Stomach (tissue), 19 donors: ENCODE data around the gene ELOF1. TPM values are rescaled to one million over a fixed set of nuclear protein-coding genes. Genes with fewer than 3 reads are reported as not detected.
"Not testable (repeated sequence)": the region's sequence is repeated elsewhere in the genome, so short reads cannot be mapped to it uniquely, and the experiment has no call there.

Experiments used
- DNase-seq, 2 donors: peaks; one replicate each; pipeline versions ENCODE4 v3.0.0 to v3.0.0-alpha.2; 2013 to 2019
- H3K27ac ChIP-seq, 5 donors: fragments of 200-600 bp in 4 of 5; sonication (generic) in 4 of 5; one replicate each; pipeline ENCODE4 v1.5.1; 2013 to 2019; ENCODE audit warnings: mild to moderate bottlenecking in 1 of 5, moderate library complexity in 1 of 5
- H3K27me3 ChIP-seq, 3 donors: fragments of 200-600 bp; sonication (generic); one replicate each; pipeline ENCODE4 v1.5.1; 2017 to 2019; ENCODE audit warnings: mixed run types in 1 of 3
- H3K36me3 ChIP-seq, 4 donors: fragments of 200-600 bp; sonication (generic); 1 replicate in 3 of 4; 2 replicates in 1 of 4; pipeline ENCODE4 v1.5.1; 2016 to 2019
- H3K4me1 ChIP-seq, 4 donors: fragments of 200-600 bp; sonication (generic); one replicate each; pipeline ENCODE4 v1.5.1; 2016 to 2019
- H3K4me3 ChIP-seq, 4 donors: fragments of 200-600 bp; sonication (generic) in 3 of 4; one replicate each; pipeline ENCODE4 v1.5.1; 2016 to 2019; ENCODE audit warnings: mild to moderate bottlenecking in 1 of 4
- H3K9me3 ChIP-seq, 4 donors: fragments of 200-600 bp; sonication (generic); one replicate each; pipeline ENCODE4 v1.5.1; 2016 to 2019
- CTCF ChIP-seq, 7 experiments: fragments of 450-650 bp in 4 of 7; fragments of 200-600 bp in 3 of 7; sonication (generic) in 3 of 7; IDR thresholded peaks; one replicate each; pipeline ENCODE4 v1.5.1; 2016 to 2019; ENCODE audit warnings: antibody characterized with exemption in 7 of 7, control low read depth in 2 of 7, mild to moderate bottlenecking in 1 of 7
- EP300 ChIP-seq: sonication (generic); formaldehyde crosslinking; IDR thresholded peaks from one replicate; pipeline ENCODE4 v1.6.1; 2017; ENCODE audit warnings: antibody characterized with exemption
- POLR2A ChIP-seq, 4 donors: fragments of 450-650 bp; IDR thresholded peaks; one replicate each; pipeline ENCODE4 v1.6.1; 2016; ENCODE audit warnings: antibody characterized with exemption in 4 of 4, control low read depth in 2 of 4, mild to moderate bottlenecking in 1 of 4, moderate library complexity in 1 of 4
- POLR2AphosphoS5 ChIP-seq, 3 donors: sonication (generic); formaldehyde crosslinking; IDR thresholded peaks; one replicate each; pipeline ENCODE4 v1.6.1; 2016; ENCODE audit warnings: antibody characterized with exemption in 3 of 3
- WGBS, 5 donors: extraction: QIAGEN DNeasy Blood & Tissue Kit in 3 of 5; methylation state at CpG; one replicate each; pipeline versions ENCODE4 v1.1.5 to v1.1.7; 2013 to 2018; 5-methylcytosine and 5-hydroxymethylcytosine counted together
- intact Hi-C: fragments of 100-400 bp; cut with DNase I; formaldehyde crosslinking; loops from one replicate; pipeline ENCODE4 v1.15.1; 2023; ENCODE audit warnings: low total_unique reads
- long read RNA-seq, 10 donors: transcript quantifications; one replicate each; lab custom pipeline, GENCODE V29; 2026
- polyA plus RNA-seq, 3 donors: library from polyadenylated mRNA; stranded (reverse); fragments of 200-250 nt; gene quantifications; one replicate each; pipeline ENCODE4 v1.2.3, GENCODE V29; 2013
- total RNA-seq, 5 donors: library from RNA; depleted of rRNA; stranded (reverse); fragments of >200 nt; gene quantifications; one replicate each; pipeline versions ENCODE4 v1.1.0 to v1.2.3, GENCODE V29; 2014 to 2016
- donor health status: healthy with polysubstance abuse.
- donor health status: Bipolar disorder and iron deficiency.
- donor health status: healthy.

The ELOF1 gene
- total RNA-seq (10 to 100 TPM in 4 of 5 donors, 1 to 10 TPM in 1; 2.3 to 25.5 (median 21.4) TPM), polyA plus RNA-seq (10 to 100 TPM; 87.0 to 96.4 (median 93.1) TPM)
- long read RNA-seq, donor 1, transcript ELOF1-201 (4 exons, 1,019 nt) = major isoform, 5 of 5 reads
- long read RNA-seq, donor 1, partial matches to known transcripts = 0 of 5 reads
- long read RNA-seq, donor 1, other reads (novel, unspliced or antisense) = 0 of 5 reads
- long read RNA-seq, donor 2, transcript ELOF1-201 (4 exons, 1,019 nt) = major isoform, 9 of 9 reads
- long read RNA-seq, donor 2, partial matches to known transcripts = 0 of 9 reads
- long read RNA-seq, donor 2, other reads (novel, unspliced or antisense) = 0 of 9 reads
- long read RNA-seq, donor 3, transcript ELOF1-201 (4 exons, 1,019 nt) = major isoform, 6 of 6 reads
- long read RNA-seq, donor 3, partial matches to known transcripts = 0 of 6 reads
- long read RNA-seq, donor 3, other reads (novel, unspliced or antisense) = 0 of 6 reads
- long read RNA-seq, donor 4, partial matches to known transcripts = 0 of 3 reads
- long read RNA-seq, donor 4, other reads (novel, unspliced or antisense) = 0 of 3 reads
- long read RNA-seq, donor 5, transcript ELOF1-201 (4 exons, 1,019 nt) = major isoform, 16 of 24 reads
- long read RNA-seq, donor 5, partial matches to known transcripts = 7 of 24 reads
- long read RNA-seq, donor 5, other reads (novel, unspliced or antisense) = 0 of 24 reads
- long read RNA-seq, donor 6, transcript ELOF1-201 (4 exons, 1,019 nt) = major isoform, 33 of 40 reads
- long read RNA-seq, donor 6, partial matches to known transcripts = 7 of 40 reads
- long read RNA-seq, donor 6, other reads (novel, unspliced or antisense) = 0 of 40 reads
- long read RNA-seq, donor 7, transcript ELOF1-201 (4 exons, 1,019 nt) = major isoform, 11 of 17 reads
- long read RNA-seq, donor 7, partial matches to known transcripts = 6 of 17 reads
- long read RNA-seq, donor 7, other reads (novel, unspliced or antisense) = 0 of 17 reads
- long read RNA-seq, donor 8, transcript ELOF1-201 (4 exons, 1,019 nt) = major isoform, 16 of 16 reads
- long read RNA-seq, donor 8, partial matches to known transcripts = 0 of 16 reads
- long read RNA-seq, donor 8, other reads (novel, unspliced or antisense) = 0 of 16 reads
- long read RNA-seq, donor 9, transcript ELOF1-201 (4 exons, 1,019 nt) = major isoform, 7 of 7 reads
- long read RNA-seq, donor 9, partial matches to known transcripts = 0 of 7 reads
- long read RNA-seq, donor 9, other reads (novel, unspliced or antisense) = 0 of 7 reads
- long read RNA-seq, donor 10, partial matches to known transcripts = 0 of 2 reads
- long read RNA-seq, donor 10, other reads (novel, unspliced or antisense) = 0 of 2 reads

- Histone ChIP-seq H3K36me3 (peaks cover 8 to 25% (median 22%) of the 10 kb centered on the region in 4 donors), H3K27ac (peak within 1 kb of the TSS; percentile 71 to 92 (median 88)), H3K9me3 (no peaks in the 10 kb centered on the region), H3K27me3 (no peaks in the 10 kb centered on the region), H3K4me3 (peak within 1 kb of the TSS; percentile 65 to 99 (median 95)), H3K4me1 (peaks cover 23 to 52% (median 46%) of the 10 kb centered on the region in 4 donors)
- TF ChIP-seq POLR2AphosphoS5 (IDR thresholded peaks at IDR 0.05) = peak; percentile 94 to 97 (median 94)
- TF ChIP-seq CTCF (IDR thresholded peaks at IDR 0.05) = peak in 1 of 7 experiments; percentile 14
- TF ChIP-seq EP300 = peak; percentile 23
- peak in 2 of 4 donors; percentile 21 to 84 for TF ChIP-seq POLR2A (IDR thresholded peaks at IDR 0.05)
- DNase-seq = peak; percentile 98 to 99
- 2 to 5% (median 3%) methylated on average over 37 to 57 of the region's 57 CpGs for WGBS, 5 donors
- intact Hi-C loops = no loop called here
Observed at GRCh38 chr19:11558881-11559828, at the start of gene ELOF1. ELOF1 (minus strand) TSS chr19:11559230; CDS start chr19:11554347, 4,883 bp downstream.

GRCh38 chr19:11606484-11606883, 47.5 kb upstream of the ELOF1 start:
- H3K36me3 ChIP-seq = peaks cover 4 to 38% (median 25%) of the 10 kb centered on the region in 4 donors
- peaks cover 0 to 2% (median 0%) of the 10 kb centered on the region in 4 donors for H3K4me1 ChIP-seq
- no peak overlapping the region for H3K4me3 ChIP-seq
- no peaks in the 10 kb centered on the region for H3K27me3 ChIP-seq
- H3K27ac ChIP-seq = no peak overlapping the region
- WGBS, 5 donors = 90 to 98% (median 96%) methylated on average over 8 of the region's 8 CpGs
- intact Hi-C loops = no loop called here
- DNase-seq = no peak
- H3K9me3 ChIP-seq = peaks cover 0 to 10% (median 4%) of the 10 kb centered on the region in 4 donors
- TF ChIP-seq POLR2AphosphoS5 (IDR thresholded peaks at IDR 0.05) (no peak), CTCF (IDR thresholded peaks at IDR 0.05) (no peak), POLR2A (IDR thresholded peaks at IDR 0.05) (no peak), EP300 (no peak)

GRCh38 chr19:11599704-11600103, 40.7 kb upstream of the ELOF1 start:
- peaks cover 12 to 37% (median 19%) of the 10 kb centered on the region in 4 donors for H3K4me1 ChIP-seq
- H3K27ac ChIP-seq, DNase-seq, H3K4me3 ChIP-seq, intact Hi-C loops, H3K27me3 ChIP-seq, H3K9me3 ChIP-seq: not testable (repeated sequence)
- 93 to 96% (median 94%) methylated on average over 8 of the region's 8 CpGs for WGBS, 5 donors
- H3K36me3 ChIP-seq = peaks cover 0 to 11% (median 8%) of the 10 kb centered on the region in 4 donors

- intact Hi-C loops = no loop called here
- H3K4me3 ChIP-seq = peak overlapping the region in 2 of 4 donors; percentile 92 to 93
- 91 to 100% (median 98%) methylated on average over 2 of the region's 2 CpGs for WGBS, 5 donors
Observed at GRCh38 chr19:11598746-11599145, 39.7 kb upstream of the ELOF1 start.

More at GRCh38 chr19:11598746-11599145, 39.7 kb upstream of the ELOF1 start:
- DNase-seq = no peak
- peaks cover 0 to 2% (median under 1%) of the 10 kb centered on the region in 4 donors for H3K36me3 ChIP-seq
- no peaks in the 10 kb centered on the region for H3K9me3 ChIP-seq
- H3K4me1 ChIP-seq = peaks cover 12 to 37% (median 19%) of the 10 kb centered on the region in 4 donors
- no peaks in the 10 kb centered on the region for H3K27me3 ChIP-seq
- TF ChIP-seq POLR2A (IDR thresholded peaks at IDR 0.05) (no peak), POLR2AphosphoS5 (IDR thresholded peaks at IDR 0.05) (no peak), EP300 (no peak), CTCF (IDR thresholded peaks at IDR 0.05) (no peak)
- no peak overlapping the region for H3K27ac ChIP-seq
